Fibroblast of villous mesenchyme (primary cell): ENCODE measurements around the gene ODF4. TPM values are rescaled to one million over a fixed set of nuclear protein-coding genes. Genes with fewer than 3 reads are reported as not detected.
"Not testable (repeated sequence)": the region's sequence is repeated elsewhere in the genome, so short reads cannot be mapped to it uniquely, and the experiment has no call there.

ENCODE experiments used
- DNase-seq: peaks from one replicate; pipeline ENCODE4 v3.0.0-alpha.2; 2010; ENCODE audit warnings: low read depth
- H3K4me3 ChIP-seq: 2 replicates; pipeline ENCODE4 v1.5.1; 2011; ENCODE audit warnings: low read depth, mild to moderate bottlenecking, low read length
- total RNA-seq: library from RNA; depleted of rRNA; stranded (reverse); fragments of >200 nt; gene quantifications from 2 replicates; pipeline ENCODE4 v1.2.3, GENCODE V29; 2012
- TF ChIP-seq, protein P1 (sequence below): IDR thresholded peaks from 2 replicates; pipeline ENCODE4 v1.5.1; 2012; ENCODE audit warnings: low read depth, mild to moderate bottlenecking, low read length; ENCODE audit not compliant: insufficient read depth

ODF4 gene
- total RNA-seq, 1 donor, result not detected

- TF ChIP-seq, protein P1, sequence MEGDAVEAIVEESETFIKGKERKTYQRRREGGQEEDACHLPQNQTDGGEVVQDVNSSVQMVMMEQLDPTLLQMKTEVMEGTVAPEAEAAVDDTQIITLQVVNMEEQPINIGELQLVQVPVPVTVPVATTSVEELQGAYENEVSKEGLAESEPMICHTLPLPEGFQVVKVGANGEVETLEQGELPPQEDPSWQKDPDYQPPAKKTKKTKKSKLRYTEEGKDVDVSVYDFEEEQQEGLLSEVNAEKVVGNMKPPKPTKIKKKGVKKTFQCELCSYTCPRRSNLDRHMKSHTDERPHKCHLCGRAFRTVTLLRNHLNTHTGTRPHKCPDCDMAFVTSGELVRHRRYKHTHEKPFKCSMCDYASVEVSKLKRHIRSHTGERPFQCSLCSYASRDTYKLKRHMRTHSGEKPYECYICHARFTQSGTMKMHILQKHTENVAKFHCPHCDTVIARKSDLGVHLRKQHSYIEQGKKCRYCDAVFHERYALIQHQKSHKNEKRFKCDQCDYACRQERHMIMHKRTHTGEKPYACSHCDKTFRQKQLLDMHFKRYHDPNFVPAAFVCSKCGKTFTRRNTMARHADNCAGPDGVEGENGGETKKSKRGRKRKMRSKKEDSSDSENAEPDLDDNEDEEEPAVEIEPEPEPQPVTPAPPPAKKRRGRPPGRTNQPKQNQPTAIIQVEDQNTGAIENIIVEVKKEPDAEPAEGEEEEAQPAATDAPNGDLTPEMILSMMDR, result no peak
- no peak overlapping the region for H3K4me3 ChIP-seq
- peak; percentile 30 for DNase-seq
These were observed 1.6 kb upstream of the ODF4 start for GRCh38 chr17:8337802-8338752.

DNA sequence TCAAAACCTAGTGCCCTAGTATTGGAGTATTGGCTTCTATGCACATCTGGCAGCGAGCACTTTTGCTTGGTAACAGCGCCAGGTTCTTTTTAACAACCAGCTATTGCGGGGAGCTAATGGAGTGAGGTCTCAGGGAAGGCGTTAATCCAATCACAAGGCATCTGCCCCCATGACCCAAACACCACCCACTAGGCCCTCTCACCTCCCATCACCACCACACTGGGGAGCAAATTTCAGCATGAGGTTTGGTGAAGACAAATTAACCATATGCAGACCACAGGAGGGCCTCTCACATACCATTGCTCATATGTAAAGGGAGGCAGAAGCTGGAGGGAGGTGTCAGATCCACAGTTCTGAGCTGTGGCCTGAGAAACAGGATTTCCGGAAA, 893 bp upstream of the ODF4 start:
- DNase-seq, result no peak
- TF ChIP-seq, protein P1, result no peak
- no peak overlapping the region for H3K4me3 ChIP-seq

- no peak for DNase-seq
- TF ChIP-seq, protein P1, result no peak
- H3K4me3 ChIP-seq, result no peak overlapping the region
These were observed 1.8 kb downstream of the ODF4 start for GRCh38 chr17:8341456-8341855.

- TF ChIP-seq, protein P1, result no peak
- DNase-seq, result no peak
- H3K4me3 ChIP-seq, result no peak overlapping the region
These were observed 5.5 kb downstream of the ODF4 start for GRCh38 chr17:8345052-8345690.

GRCh38 chr17:8345951-8346665, 6.5 kb downstream of the ODF4 start:
- H3K4me3 ChIP-seq, result no peak overlapping the region
- DNase-seq, result no peak
- TF ChIP-seq, protein P1, result no peak

DNA sequence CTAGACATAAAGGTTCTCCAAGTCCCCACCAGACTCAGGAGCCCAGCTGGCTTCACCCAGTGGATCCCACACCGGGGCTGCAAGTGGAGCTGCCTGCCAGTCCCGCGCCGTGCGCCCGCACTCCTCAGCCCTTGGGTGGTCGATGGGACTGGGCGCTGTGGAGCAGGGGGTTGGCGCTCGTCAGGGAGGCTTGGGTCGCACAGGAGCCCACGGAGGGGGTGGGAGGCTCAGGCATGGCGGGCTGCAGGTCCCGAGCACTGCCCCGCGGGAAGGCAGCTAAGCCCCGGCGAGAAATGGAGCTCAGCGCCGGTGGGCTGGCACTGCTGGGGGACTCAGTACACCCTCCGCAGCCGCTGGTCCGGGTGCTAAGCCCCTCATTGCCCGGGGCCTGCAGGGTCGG, 7.4 kb downstream of the ODF4 start:
- DNase-seq, result not testable (repeated sequence)

DNA sequence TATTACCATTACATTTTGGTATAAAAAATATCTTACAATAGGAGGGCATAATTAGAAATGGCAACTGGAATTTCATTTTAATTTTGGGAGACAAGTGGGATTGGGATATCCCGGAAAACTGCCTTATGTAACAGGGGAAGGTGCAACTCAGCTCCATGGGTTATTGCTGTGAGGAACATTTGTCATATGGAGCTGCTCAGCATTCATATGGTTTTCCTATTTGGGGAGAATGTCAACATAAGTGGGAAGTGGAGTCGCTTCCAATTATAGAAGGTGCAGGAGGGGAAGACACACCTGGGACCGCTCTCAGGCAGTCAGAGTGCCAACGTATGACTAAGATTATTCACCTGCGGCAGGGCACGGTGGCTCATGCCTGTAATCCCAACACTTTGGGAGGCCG, 10.7 kb downstream of the ODF4 start:
- no peak for DNase-seq
- no peak overlapping the region for H3K4me3 ChIP-seq
- TF ChIP-seq, protein P1, result no peak

More for the DNA sequence above, 7.4 kb downstream of the ODF4 start:
- peak overlapping the region; percentile 27 for H3K4me3 ChIP-seq
